Gastrocnemius medialis (tissue), 4 donors: ENCODE measurements around the gene VSNL1. TPM values are rescaled to one million over a fixed set of nuclear protein-coding genes. Genes with fewer than 3 reads are reported as not detected.

ENCODE experiments used
- ATAC-seq, 2 donors: fragments of 150-250 bp; one replicate each; pipeline ENCODE4 v1.9.1; 2016
- DNase-seq, 2 donors: peaks; one replicate each; pipeline ENCODE4 v3.0.0-alpha.2; 2019
- H3K27ac ChIP-seq, 4 donors: fragments of 200-600 bp; sonication (generic); 1 replicate in 1 of 4; 2 replicates in 3 of 4; pipeline ENCODE4 v1.5.1; 2016 to 2018; ENCODE audit warnings: mild to moderate bottlenecking in 2 of 4, moderate library complexity in 1 of 4
- H3K27me3 ChIP-seq, 3 donors: fragments of 200-600 bp; sonication (generic) in 2 of 3; 1 replicate in 1 of 3; 2 replicates in 2 of 3; pipeline versions ENCODE4 v1.5.1 to v1.6.0; 2016 to 2019; ENCODE audit warnings: mild to moderate bottlenecking in 1 of 3, moderate library complexity in 1 of 3
- H3K36me3 ChIP-seq, 2 donors: fragments of 200-600 bp; sonication (generic) in 1 of 2; one replicate each; pipeline ENCODE4 v1.5.1; 2017 to 2018
- H3K4me1 ChIP-seq, 2 donors: fragments of 200-600 bp; sonication (generic) in 1 of 2; one replicate each; pipeline ENCODE4 v1.5.1; 2016 to 2017; ENCODE audit warnings: mild to moderate bottlenecking in 2 of 2
- H3K4me3 ChIP-seq, 4 donors: fragments of 200-600 bp; sonication (generic) in 3 of 4; 1 replicate in 1 of 4; 2 replicates in 3 of 4; pipeline ENCODE4 v1.5.1; 2016 to 2019; ENCODE audit warnings: mild to moderate bottlenecking in 2 of 4
- H3K9me3 ChIP-seq, 3 donors: fragments of 200-600 bp; sonication (generic) in 2 of 3; 1 replicate in 1 of 3; 2 replicates in 2 of 3; pipeline ENCODE4 v1.5.1; 2016 to 2019
- POLR2A ChIP-seq, 2 donors: fragments of 450-650 bp; IDR thresholded peaks; one replicate each; pipeline ENCODE4 v1.6.1; 2017; ENCODE audit warnings: antibody characterized with exemption in 2 of 2, mild to moderate bottlenecking in 2 of 2, moderate library complexity in 2 of 2
- in situ Hi-C, 4 donors: fragments of 200-750 bp; cut with MboI; loops; one replicate each; pipeline versions ENCODE4 v1.15.0 to v1.8.0; 2017; ENCODE audit warnings: low sequenced_read_pairs in 4 of 4
- intact Hi-C: fragments of 100-400 bp; cut with DNase I; formaldehyde crosslinking; loops from one replicate; pipeline ENCODE4 v1.15.1; 2023; ENCODE audit warnings: low total_unique reads
- total RNA-seq, 4 donors: library from RNA; depleted of rRNA; stranded (reverse); fragments of >200 nt; gene quantifications; one replicate each; pipeline versions ENCODE4 v1.1.0 to v1.2.3, GENCODE V29; 2016
- TF ChIP-seq, protein P1 (sequence below), 5 experiments: fragments of 450-650 bp in 3 of 5; fragments of 200-600 bp in 2 of 5; sonication (generic) in 2 of 5; IDR thresholded peaks in 4 of 5; conservative IDR thresholded peaks in 1 of 5; 1 replicate in 4 of 5; 2 replicates in 1 of 5; pipeline ENCODE4 v1.5.1; 2016 to 2019; ENCODE audit warnings: antibody characterized with exemption in 5 of 5, mild to moderate bottlenecking in 3 of 5, moderate library complexity in 3 of 5

VSNL1 gene
- total RNA-seq, 4 donors from 2014 or later = not detected

GRCh38 chr2:17587469-17587868, 47.0 kb downstream of the VSNL1 start:
- intact Hi-C loops = no loop called here
- Histone ChIP-seq H3K27me3 (no peaks in the 10 kb centered on the region), H3K9me3 (no peaks in the 10 kb centered on the region), H3K4me3 (no peak overlapping the region), H3K36me3 (no peaks in the 10 kb centered on the region), H3K4me1 (no peaks in the 10 kb centered on the region), H3K27ac (no peak overlapping the region)
- TF ChIP-seq, protein P1, sequence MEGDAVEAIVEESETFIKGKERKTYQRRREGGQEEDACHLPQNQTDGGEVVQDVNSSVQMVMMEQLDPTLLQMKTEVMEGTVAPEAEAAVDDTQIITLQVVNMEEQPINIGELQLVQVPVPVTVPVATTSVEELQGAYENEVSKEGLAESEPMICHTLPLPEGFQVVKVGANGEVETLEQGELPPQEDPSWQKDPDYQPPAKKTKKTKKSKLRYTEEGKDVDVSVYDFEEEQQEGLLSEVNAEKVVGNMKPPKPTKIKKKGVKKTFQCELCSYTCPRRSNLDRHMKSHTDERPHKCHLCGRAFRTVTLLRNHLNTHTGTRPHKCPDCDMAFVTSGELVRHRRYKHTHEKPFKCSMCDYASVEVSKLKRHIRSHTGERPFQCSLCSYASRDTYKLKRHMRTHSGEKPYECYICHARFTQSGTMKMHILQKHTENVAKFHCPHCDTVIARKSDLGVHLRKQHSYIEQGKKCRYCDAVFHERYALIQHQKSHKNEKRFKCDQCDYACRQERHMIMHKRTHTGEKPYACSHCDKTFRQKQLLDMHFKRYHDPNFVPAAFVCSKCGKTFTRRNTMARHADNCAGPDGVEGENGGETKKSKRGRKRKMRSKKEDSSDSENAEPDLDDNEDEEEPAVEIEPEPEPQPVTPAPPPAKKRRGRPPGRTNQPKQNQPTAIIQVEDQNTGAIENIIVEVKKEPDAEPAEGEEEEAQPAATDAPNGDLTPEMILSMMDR (IDR thresholded peaks at IDR 0.05 in 4 of 5, conservative IDR thresholded peaks at IDR 0.05 in 1 of 5) = no peak
- TF ChIP-seq POLR2A (IDR thresholded peaks at IDR 0.05) = no peak
- in situ Hi-C loops = no loop called here
- DNase-seq (no peak), ATAC-seq (no peak)

DNA sequence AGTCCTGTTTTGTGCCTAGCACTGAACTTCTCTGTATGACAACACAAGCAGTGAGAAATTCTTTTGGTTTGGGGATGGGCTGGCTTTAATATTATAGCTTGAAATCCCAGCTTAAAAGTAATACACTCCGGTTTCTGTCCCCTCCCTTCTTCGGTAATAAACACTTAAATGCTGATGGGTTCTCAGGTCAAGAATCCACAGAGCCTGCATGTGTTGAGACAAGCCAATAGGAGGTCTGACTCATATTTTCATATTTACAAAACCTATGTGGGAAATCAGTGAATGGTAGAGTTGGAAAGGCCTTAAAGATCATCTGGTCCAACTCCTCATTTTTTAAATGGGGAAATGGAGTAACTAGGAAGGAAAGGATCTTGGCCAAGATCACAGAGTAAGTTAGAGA, 47.5 kb downstream of the VSNL1 start:
- Histone ChIP-seq H3K4me3 (no peak overlapping the region), H3K27me3 (no peaks in the 10 kb centered on the region), H3K27ac (no peak overlapping the region), H3K9me3 (no peaks in the 10 kb centered on the region), H3K4me1 (no peaks in the 10 kb centered on the region), H3K36me3 (no peaks in the 10 kb centered on the region)
- in situ Hi-C loops = no loop called here
- no peak for ATAC-seq
- TF ChIP-seq, protein P1 (IDR thresholded peaks at IDR 0.05 in 4 of 5, conservative IDR thresholded peaks at IDR 0.05 in 1 of 5) = no peak
- no peak for TF ChIP-seq POLR2A (IDR thresholded peaks at IDR 0.05)
- no peak for DNase-seq
- intact Hi-C loops = no loop called here

GRCh38 chr2:17589406-17590035, 49.0 kb downstream of the VSNL1 start:
- H3K36me3 ChIP-seq = no peaks in the 10 kb centered on the region
- intact Hi-C loops (no loop called here), in situ Hi-C loops (no loop called here)
- no peaks in the 10 kb centered on the region for H3K27me3 ChIP-seq
- H3K9me3 ChIP-seq = no peaks in the 10 kb centered on the region
- ATAC-seq (no peak), DNase-seq (no peak)
- no peak overlapping the region for H3K4me3 ChIP-seq
- H3K27ac ChIP-seq = no peak overlapping the region
- no peak for TF ChIP-seq POLR2A (IDR thresholded peaks at IDR 0.05)
- TF ChIP-seq, protein P1 (IDR thresholded peaks at IDR 0.05 in 4 of 5, conservative IDR thresholded peaks at IDR 0.05 in 1 of 5) = no peak
- no peaks in the 10 kb centered on the region for H3K4me1 ChIP-seq

DNA sequence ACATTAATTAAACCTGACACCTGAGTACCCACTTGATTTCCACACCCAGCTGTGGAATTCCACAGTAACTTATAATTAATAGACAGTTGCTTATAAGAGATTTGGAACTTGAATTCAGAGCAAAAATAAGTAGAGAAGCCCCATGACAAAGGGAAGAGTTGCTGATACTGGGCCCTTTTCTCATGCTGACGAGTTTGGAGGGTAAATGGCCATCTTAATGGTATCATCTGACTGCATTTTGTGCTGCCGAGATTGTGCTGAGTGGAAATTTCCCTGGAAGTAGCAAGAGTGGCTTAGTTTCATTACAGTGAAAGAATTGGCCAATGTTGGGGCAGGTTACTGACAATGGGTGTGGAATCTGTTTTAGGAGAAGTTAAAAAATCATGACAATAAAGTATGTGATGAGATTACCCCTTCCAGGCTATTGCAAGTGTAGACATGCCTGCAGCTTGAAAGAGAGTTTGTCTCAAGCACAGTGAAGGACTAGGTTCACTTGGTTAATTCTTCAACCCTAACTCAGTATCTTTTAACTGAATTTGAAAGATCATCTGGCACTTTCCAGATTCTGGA, 49.9 kb downstream of the VSNL1 start:
- no peaks in the 10 kb centered on the region for H3K4me1 ChIP-seq
- in situ Hi-C loops = no loop called here
- H3K9me3 ChIP-seq = no peaks in the 10 kb centered on the region
- TF ChIP-seq, protein P1 (IDR thresholded peaks at IDR 0.05 in 4 of 5, conservative IDR thresholded peaks at IDR 0.05 in 1 of 5) = no peak
- no peak for TF ChIP-seq POLR2A (IDR thresholded peaks at IDR 0.05)
- H3K27ac ChIP-seq = no peak overlapping the region
- H3K36me3 ChIP-seq = no peaks in the 10 kb centered on the region
- no peak overlapping the region for H3K4me3 ChIP-seq
- no peaks in the 10 kb centered on the region for H3K27me3 ChIP-seq
- DNase-seq (no peak), ATAC-seq (no peak)
- intact Hi-C loops = no loop called here
